ENCODE measurements around the gene ASB12.
"Not testable (repeated sequence)": the region's sequence is repeated elsewhere in the genome, so short reads cannot be mapped to it uniquely, and the experiment has no call there.

Gene ASB12

GRCh38 chrX:64230123-64230970 lies at the start of gene ASB12:
Gene ASB12, minus strand, starts transcription at chrX:64230607. Its CDS starts 4,957 bp downstream, at chrX:64225650.
- DNase-seq = no peak

GRCh38 chrX:64265265-64265664 lies 34.9 kb upstream of the ASB12 start:
- DNase-seq = no peak

- no peak for DNase-seq
Measured at GRCh38 chrX:64229154-64229553, 1.3 kb downstream of the ASB12 start.

GRCh38 chrX:64218023-64218422 lies 12.4 kb downstream of the ASB12 start:
- DNase-seq = no peak

GRCh38 chrX:64213989-64214388 lies 16.4 kb downstream of the ASB12 start:
- not testable (repeated sequence) for DNase-seq

- DNase-seq = no peak
Measured at GRCh38 chrX:64206556-64207162, 23.7 kb downstream of the ASB12 start.

- peak; percentile 74 for DNase-seq
Measured at GRCh38 chrX:64205735-64206501, 24.5 kb downstream of the ASB12 start.

- no peak for DNase-seq
Measured at GRCh38 chrX:64205441-64205734, 25.0 kb downstream of the ASB12 start, which contains the start of gene AMER1. Gene AMER1, minus strand, starts transcription at chrX:64205708. Its CDS starts 12,422 bp downstream, at chrX:64193286.

GRCh38 chrX:64204701-64205440 lies 25.5 kb downstream of the ASB12 start:
- peak; percentile 4 for DNase-seq

- no peak for DNase-seq
Measured at GRCh38 chrX:64204252-64204651, 26.2 kb downstream of the ASB12 start.

GRCh38 chrX:64202808-64203325 lies 27.5 kb downstream of the ASB12 start:
- DNase-seq = no peak

GRCh38 chrX:64198036-64198435 lies 32.4 kb downstream of the ASB12 start:
- DNase-seq = no peak

- no peak for DNase-seq
Measured at GRCh38 chrX:64196606-64197005, 33.8 kb downstream of the ASB12 start.

GRCh38 chrX:64195862-64196261 lies 34.5 kb downstream of the ASB12 start:
- no peak for DNase-seq

GRCh38 chrX:64192673-64193072 lies 37.7 kb downstream of the ASB12 start:
- no peak for DNase-seq

- no peak for DNase-seq
Measured at GRCh38 chrX:64192040-64192439, 38.4 kb downstream of the ASB12 start.

GRCh38 chrX:64191281-64192010 lies 39.0 kb downstream of the ASB12 start:
- no peak for DNase-seq

- no peak for DNase-seq
Measured at GRCh38 chrX:64190136-64190740, 40.2 kb downstream of the ASB12 start.

- no peak for DNase-seq
Measured at GRCh38 chrX:64188901-64189300, 41.5 kb downstream of the ASB12 start.

- DNase-seq = no peak
Measured at GRCh38 chrX:64187762-64188150, 42.7 kb downstream of the ASB12 start.

- DNase-seq = no peak
Measured at GRCh38 chrX:64186974-64187761, 43.2 kb downstream of the ASB12 start.
